Measurements from ENCODE around the gene G0S2.

DNA sequence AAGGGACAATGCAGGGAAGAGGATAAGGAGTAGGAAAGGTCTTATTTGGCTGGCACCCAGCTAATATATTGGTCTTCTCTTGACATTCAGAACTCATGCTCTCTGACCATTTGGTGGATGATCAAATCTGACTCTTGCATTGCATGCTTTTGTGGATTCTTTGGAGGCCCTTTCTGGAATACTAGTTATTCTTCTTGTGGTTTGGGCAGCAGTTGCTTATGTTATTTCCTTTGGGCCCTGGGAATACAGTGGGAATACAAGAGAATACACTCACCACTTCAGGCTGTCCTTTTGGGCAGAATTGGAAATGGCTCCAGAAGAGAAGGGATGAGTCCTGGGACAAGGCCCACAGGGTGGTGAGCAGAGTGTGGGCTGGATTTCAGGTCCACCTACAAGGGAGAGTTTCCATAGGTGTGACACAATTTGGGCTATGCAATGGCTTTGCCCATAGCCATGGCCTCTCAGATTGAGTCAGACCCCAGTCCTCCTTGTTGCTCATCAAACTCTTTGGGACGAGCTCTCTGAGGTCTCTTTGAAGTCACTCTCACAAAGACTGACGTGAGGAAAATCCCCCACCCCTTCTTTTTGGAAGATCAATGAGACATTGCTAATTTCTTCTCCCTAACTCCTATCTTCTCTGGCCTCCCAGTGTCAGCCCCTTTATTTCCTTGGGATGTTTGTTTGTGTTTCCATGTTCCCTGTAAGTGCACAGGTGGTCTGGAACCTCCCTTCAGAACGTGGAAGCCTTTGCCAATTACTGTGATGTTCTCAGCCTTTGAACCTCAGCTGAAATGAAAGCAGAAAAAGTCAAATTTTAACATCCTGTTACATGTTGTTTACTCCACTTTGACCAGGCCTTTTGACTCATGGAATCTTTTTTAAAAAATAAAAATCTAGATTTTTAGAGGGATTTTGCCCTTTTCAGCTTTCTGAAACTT lies 48.8 kb downstream of the G0S2 start:
- TF ChIP-seq, protein P1, sequence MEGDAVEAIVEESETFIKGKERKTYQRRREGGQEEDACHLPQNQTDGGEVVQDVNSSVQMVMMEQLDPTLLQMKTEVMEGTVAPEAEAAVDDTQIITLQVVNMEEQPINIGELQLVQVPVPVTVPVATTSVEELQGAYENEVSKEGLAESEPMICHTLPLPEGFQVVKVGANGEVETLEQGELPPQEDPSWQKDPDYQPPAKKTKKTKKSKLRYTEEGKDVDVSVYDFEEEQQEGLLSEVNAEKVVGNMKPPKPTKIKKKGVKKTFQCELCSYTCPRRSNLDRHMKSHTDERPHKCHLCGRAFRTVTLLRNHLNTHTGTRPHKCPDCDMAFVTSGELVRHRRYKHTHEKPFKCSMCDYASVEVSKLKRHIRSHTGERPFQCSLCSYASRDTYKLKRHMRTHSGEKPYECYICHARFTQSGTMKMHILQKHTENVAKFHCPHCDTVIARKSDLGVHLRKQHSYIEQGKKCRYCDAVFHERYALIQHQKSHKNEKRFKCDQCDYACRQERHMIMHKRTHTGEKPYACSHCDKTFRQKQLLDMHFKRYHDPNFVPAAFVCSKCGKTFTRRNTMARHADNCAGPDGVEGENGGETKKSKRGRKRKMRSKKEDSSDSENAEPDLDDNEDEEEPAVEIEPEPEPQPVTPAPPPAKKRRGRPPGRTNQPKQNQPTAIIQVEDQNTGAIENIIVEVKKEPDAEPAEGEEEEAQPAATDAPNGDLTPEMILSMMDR (IDR thresholded peaks at IDR 0.05; ENCODE audit: low read length), result no peak
- TF ChIP-seq EZH2 (IDR thresholded peaks at IDR 0.05; ENCODE audit: borderline replicate concordance, low read length), result no peak

All from OCI-LY1 (cell line).